COLO668 (cell line): ENCODE results near the gene SIRT1.
"Not testable (repeated sequence)": the region's sequence is repeated elsewhere in the genome, so short reads cannot be mapped to it uniquely, and the experiment has no call there.

ENCODE experiments used
- DNase-seq: peaks from one replicate; lab custom pipeline; 2025; ENCODE audit not compliant: unreplicated experiment; lab: John Stamatoyannopoulos, UW

Gene SIRT1

GRCh38 chr10:67875340-67876238 lies 8.9 kb upstream of the SIRT1 start:
- no peak for DNase-seq

DNA sequence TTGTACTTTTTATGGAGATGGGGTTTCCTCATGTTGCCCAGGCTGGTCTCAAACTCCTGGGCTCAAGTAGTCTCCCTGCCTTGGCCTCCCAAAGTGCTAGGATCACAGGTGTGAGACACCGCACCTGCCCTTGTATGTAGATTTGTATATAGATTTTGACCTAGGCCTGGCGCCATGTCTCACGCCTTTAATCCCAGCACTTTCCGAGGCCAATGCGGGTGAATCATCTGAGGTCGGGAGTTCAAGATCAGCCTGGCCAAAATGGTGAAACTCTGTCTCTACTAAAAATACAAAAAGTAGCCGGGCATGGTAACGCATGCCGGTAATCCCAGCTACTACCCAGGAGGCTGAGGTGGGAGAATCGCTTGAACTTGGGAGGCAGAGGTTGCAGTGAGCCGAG lies 7.0 kb upstream of the SIRT1 start:
- not testable (repeated sequence) for DNase-seq

GRCh38 chr10:67878133-67878532 lies 6.3 kb upstream of the SIRT1 start:
- no peak for DNase-seq

DNA sequence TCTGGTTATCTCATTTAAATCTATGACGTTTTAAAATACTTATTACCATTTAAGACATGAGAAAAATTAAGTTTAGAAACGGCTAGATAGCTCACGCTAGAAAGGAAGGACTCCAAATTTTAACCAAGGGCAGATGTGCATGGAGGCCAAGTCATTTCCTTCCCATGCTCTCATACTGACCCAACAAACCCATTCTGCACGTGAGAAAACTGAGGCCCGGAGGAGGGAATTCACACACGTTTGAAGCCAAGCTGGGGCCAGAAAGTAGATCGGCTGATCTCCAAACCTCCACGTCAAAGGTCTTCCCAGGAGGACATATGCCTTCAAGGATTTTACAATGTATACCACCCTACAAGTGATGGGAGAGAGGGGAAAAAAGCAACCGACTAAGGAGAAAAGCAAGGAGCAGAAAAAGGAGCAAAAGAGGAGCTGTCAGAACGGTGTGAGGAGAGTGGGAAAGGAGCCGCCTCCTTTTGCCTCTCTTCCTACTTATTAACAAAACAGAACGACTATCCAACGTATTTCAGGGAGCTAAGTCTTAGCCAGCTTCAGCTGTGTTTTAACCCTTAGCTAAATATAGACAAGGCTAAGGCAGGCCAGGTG lies 645 bp upstream of the SIRT1 start:
- no peak for DNase-seq

DNA sequence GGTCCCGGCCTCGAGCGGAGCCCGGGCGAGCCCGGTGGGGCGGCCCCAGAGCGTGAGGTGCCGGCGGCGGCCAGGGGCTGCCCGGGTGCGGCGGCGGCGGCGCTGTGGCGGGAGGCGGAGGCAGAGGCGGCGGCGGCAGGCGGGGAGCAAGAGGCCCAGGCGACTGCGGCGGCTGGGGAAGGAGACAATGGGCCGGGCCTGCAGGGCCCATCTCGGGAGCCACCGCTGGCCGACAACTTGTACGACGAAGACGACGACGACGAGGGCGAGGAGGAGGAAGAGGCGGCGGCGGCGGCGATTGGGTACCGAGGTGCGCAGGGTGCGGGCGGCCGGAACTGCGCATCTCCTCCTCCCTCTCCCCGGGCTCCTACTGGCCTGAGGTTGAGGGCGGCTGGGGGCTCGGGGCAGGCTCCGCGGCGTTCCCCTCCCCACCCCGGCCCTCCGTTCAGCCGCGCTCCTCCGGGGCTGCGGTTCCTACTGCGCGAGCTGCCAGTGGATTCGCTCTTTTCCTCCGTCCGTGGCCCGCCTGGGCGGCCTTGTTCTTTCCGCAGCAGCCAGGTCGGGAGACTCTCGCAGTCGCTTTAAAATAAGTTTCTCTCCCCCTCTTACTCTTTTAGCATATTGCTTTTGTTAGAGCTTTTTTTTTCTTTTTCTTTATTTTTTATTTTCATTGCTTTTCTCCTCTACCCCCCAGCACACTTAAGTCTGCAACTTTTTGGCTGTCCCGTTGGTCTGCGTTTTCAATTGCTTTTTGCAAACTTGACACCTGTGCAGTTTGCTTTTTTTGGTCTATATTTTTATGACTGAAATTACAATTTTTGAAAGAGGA lies 600 bp downstream of the SIRT1 start:
- peak; percentile 73 for DNase-seq

GRCh38 chr10:67893637-67894036 lies 9.2 kb downstream of the SIRT1 start:
- no peak for DNase-seq

DNA sequence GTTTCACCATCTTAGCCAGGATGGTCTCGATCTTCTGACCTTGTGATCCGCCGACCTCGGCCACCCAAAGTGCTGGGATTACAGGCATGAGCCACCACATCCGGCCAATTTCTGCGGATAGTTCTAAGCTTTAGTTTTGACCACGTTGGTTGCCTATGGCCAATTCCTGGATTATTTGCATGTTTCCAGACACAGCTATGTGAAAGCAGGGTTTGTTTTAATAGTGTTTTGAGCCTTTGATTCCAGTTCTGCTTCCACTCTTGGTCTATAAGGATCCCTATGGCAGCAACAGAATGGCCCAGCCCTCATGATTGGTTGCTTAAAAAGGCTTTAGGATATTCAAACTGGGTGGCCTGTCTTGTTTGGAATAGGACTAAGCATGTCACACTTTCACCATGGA lies 19.1 kb downstream of the SIRT1 start:
- DNase-seq: no peak

GRCh38 chr10:67912331-67912946 lies 28.0 kb downstream of the SIRT1 start:
- no peak for DNase-seq

- no peak for DNase-seq
Observed at GRCh38 chr10:67914777-67915340, 30.4 kb downstream of the SIRT1 start.

DNA sequence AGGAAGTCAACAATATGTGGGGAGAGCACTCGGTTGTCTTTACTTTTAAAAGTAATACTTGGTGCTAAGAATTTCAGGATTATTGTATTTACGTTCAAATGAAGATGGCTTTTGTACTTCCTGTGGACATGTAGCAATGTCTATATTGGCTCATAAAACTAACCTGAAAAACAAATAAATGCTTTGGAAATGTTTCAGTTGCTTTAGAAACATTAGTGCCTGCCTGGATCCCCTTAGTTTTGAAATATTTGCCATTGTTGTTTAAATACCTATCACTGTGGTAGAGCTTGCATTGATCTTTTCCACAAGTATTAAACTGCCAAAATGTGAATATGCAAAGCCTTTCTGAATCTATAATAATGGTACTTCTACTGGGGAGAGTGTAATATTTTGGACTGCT lies 32.7 kb downstream of the SIRT1 start:
- DNase-seq: no peak

DNA sequence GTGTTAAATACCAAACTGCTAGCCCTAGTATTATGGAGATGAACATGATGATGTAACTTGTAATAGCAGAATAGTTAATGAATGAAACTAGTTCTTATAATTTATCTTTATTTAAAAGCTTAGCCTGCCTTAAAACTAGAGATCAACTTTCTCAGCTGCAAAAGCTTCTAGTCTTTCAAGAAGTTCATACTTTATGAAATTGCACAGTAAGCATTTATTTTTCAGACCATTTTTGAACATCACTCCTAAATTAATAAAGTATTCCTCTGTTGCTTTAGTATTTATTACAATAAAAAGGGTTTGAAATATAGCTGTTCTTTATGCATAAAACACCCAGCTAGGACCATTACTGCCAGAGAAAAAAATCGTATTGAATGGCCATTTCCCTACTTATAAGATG lies 33.2 kb downstream of the SIRT1 start:
- DNase-seq: no peak

DNA sequence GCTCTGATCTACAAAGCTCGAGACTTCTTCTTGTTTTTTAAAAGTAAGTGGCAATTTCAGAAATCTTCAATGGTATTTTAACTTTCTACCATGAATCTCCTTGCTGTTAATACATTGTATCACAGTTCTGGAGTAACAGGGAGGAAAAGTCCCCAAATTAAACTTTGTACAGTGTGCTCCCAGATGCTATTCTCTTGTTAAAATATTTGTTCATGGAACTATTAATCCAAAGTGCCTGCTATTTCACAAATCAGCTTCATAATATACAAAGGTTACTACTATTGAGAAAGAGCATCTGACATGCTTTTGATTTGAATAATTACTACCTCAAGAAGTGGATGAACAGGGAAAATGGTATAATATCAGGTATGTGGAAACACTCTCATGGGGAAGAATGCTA lies 36.6 kb downstream of the SIRT1 start:
- no peak for DNase-seq

- DNase-seq: no peak
Observed at GRCh38 chr10:67923551-67923950, 39.1 kb downstream of the SIRT1 start.

DNA sequence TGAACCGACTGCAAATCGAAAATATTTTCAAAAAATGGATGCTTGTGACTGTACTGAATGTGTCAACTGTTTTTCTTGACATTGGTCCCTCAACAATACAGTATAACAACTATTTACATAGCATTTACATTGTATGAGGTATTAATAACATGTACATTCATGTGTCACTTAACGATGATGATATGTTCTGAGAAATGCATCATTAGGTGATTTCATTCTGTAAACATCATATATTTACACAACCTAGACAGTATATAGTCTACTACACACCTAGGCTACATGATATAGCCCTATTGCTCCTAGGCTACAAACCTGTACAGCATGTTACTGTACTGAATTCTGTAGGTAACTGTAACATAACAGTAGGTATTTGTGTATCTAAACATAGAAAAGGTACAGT lies 39.7 kb downstream of the SIRT1 start:
- no peak for DNase-seq

DNA sequence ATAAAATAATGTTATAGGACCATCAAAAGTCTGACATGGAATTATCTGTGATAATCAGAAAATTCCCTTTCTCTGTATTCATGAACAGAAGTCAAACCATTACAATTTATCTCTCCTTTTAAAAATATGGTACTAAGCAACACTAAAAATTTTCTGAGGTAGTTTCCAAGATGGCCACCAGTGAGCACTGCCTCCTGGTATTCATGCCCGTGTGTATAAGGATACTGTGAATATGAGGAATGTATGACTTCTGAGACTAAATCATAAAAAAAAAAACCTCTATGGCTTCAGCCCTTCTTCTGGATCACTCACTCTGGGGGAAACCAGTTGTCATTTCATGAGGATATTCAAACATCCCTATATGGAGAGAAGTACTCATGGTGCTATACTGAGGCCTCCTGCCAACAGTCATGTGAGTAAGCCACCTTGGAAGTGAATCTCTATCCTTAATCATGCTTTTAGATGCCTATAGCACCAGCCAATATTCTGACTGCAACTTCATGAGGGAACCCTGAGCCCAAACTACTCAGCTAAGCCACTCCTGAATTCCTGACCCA lies 41.1 kb downstream of the SIRT1 start:
- no peak for DNase-seq

GRCh38 chr10:67926951-67927350 lies 42.5 kb downstream of the SIRT1 start:
- DNase-seq: no peak

- no peak for DNase-seq
Observed at GRCh38 chr10:67933199-67933598, 48.7 kb downstream of the SIRT1 start.

GRCh38 chr10:67934336-67934735 lies 49.9 kb downstream of the SIRT1 start:
- no peak for DNase-seq

- no peak for DNase-seq
Observed at GRCh38 chr10:67935223-67935622, 50.8 kb downstream of the SIRT1 start.

- no peak for DNase-seq
Observed at GRCh38 chr10:67936416-67936815, 52.0 kb downstream of the SIRT1 start.

DNA sequence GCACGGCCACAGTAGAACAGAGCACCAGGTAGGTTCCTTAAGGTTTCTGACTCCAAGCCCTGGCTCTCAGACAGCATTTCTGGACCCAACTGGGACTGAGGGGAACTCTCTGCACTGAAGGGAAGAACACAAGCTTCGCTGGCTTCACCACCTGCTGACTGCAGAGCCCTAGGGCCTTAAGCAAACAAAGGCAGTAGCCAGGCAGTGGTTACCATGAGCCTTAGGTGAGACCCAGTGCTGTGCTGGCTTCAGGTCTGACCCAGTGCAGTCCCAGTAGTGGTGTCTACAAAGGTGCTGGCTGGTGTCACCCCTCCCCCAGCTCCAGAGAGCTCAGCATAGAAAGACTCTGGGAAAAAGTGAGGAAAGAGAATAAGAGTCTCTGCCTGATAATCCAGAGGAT lies 59.5 kb downstream of the SIRT1 start:
- no peak for DNase-seq
